OCI-LY1 (cell line): ENCODE measurements around the gene KEL.

ENCODE experiments used
- H2AFZ ChIP-seq: fragments of 200-600 bp; sonication (generic), shearing (Covaris generic); 2 replicates; pipeline ENCODE4 v1.6.0; 2014; ENCODE audit warnings: antibody characterized with exemption, mild to moderate bottlenecking, low read length
- H3F3A ChIP-seq: fragments of 200-600 bp; sonication (generic), shearing (Covaris generic); 2 replicates; pipeline ENCODE4 v1.6.0; 2014; ENCODE audit warnings: mild to moderate bottlenecking, antibody characterized with exemption, low read length, moderate library complexity; ENCODE audit not compliant: insufficient read depth
- H3K27ac ChIP-seq: fragments of 200-600 bp; sonication (generic); 2 replicates; pipeline ENCODE4 v1.5.1; 2014; ENCODE audit warnings: low read length, mixed run types, mild to moderate bottlenecking, low read depth; ENCODE audit not compliant: poor library complexity, severe bottlenecking
- H3K27me3 ChIP-seq: fragments of 200-600 bp; sonication (generic); 2 replicates; pipeline ENCODE4 v1.6.0; 2014; ENCODE audit warnings: antibody characterized with exemption, mild to moderate bottlenecking, low read length, moderate library complexity; ENCODE audit not compliant: insufficient read depth
- H3K36me3 ChIP-seq: fragments of 200-600 bp; sonication (generic); 2 replicates; pipeline ENCODE4 v1.6.1; 2014; ENCODE audit warnings: mild to moderate bottlenecking, antibody characterized with exemption, low read length, moderate library complexity, mixed read lengths; ENCODE audit not compliant: insufficient read depth
- H3K4me1 ChIP-seq: fragments of 200-600 bp; sonication (generic); 2 replicates; pipeline ENCODE4 v1.5.1; 2014; ENCODE audit warnings: mild to moderate bottlenecking, low read length, moderate library complexity; ENCODE audit not compliant: insufficient read depth, severe bottlenecking
- H3K4me2 ChIP-seq: fragments of 200-600 bp; sonication (generic), shearing (Covaris generic); 2 replicates; pipeline ENCODE4 v1.6.1; 2014; ENCODE audit warnings: low read length
- H3K4me3 ChIP-seq: fragments of 200-600 bp; sonication (generic); 2 replicates; pipeline ENCODE4 v1.5.1; 2014; ENCODE audit warnings: low read length, low read depth, mild to moderate bottlenecking, mixed read lengths; ENCODE audit not compliant: poor library complexity, severe bottlenecking
- H3K79me2 ChIP-seq: fragments of 200-600 bp; shearing (Covaris generic); 2 replicates; pipeline ENCODE4 v1.6.1; 2016; ENCODE audit warnings: mixed run types, low read length, mixed read lengths; ENCODE audit not compliant: insufficient read depth
- H3K9ac ChIP-seq: fragments of 200-600 bp; sonication (generic), shearing (Covaris generic); 2 replicates; pipeline ENCODE4 v1.6.1; 2014; ENCODE audit warnings: mild to moderate bottlenecking, low read length, mixed read lengths
- H3K9me2 ChIP-seq: fragments of 200-600 bp; sonication (generic), shearing (Covaris generic); 2 replicates; pipeline ENCODE4 v1.6.1; 2014; ENCODE audit warnings: low read depth, mild to moderate bottlenecking, low read length, mixed read lengths
- H3K9me3 ChIP-seq: fragments of 200-600 bp; shearing (Covaris generic); 2 replicates; pipeline ENCODE4 v1.6.1; 2014; ENCODE audit warnings: low read length, mixed read lengths
- H4K20me1 ChIP-seq: fragments of 200-600 bp; sonication (generic), shearing (Covaris generic); 2 replicates; pipeline ENCODE4 v1.6.0; 2016; ENCODE audit warnings: mild to moderate bottlenecking, low read length; ENCODE audit not compliant: insufficient read depth
- EZH2 ChIP-seq: fragments of 200-600 bp; sonication (generic), shearing (Covaris generic); IDR thresholded peaks from 2 replicates; pipeline ENCODE4 v1.8.0; 2017; ENCODE audit warnings: borderline replicate concordance, mixed run types, mild to moderate bottlenecking, antibody characterized with exemption, low read length, moderate library complexity, mixed read lengths
- TF ChIP-seq, protein P1 (sequence below): fragments of 200-600 bp; sonication (generic), shearing (Covaris generic); IDR thresholded peaks from 2 replicates; pipeline ENCODE4 v1.5.1; 2017; ENCODE audit warnings: mild to moderate bottlenecking, antibody characterized with exemption, low read length, moderate library complexity, mixed read lengths

Gene KEL

GRCh38 chr7:142916508-142916907, 45.7 kb downstream of the KEL start:
- TF ChIP-seq, protein P1, sequence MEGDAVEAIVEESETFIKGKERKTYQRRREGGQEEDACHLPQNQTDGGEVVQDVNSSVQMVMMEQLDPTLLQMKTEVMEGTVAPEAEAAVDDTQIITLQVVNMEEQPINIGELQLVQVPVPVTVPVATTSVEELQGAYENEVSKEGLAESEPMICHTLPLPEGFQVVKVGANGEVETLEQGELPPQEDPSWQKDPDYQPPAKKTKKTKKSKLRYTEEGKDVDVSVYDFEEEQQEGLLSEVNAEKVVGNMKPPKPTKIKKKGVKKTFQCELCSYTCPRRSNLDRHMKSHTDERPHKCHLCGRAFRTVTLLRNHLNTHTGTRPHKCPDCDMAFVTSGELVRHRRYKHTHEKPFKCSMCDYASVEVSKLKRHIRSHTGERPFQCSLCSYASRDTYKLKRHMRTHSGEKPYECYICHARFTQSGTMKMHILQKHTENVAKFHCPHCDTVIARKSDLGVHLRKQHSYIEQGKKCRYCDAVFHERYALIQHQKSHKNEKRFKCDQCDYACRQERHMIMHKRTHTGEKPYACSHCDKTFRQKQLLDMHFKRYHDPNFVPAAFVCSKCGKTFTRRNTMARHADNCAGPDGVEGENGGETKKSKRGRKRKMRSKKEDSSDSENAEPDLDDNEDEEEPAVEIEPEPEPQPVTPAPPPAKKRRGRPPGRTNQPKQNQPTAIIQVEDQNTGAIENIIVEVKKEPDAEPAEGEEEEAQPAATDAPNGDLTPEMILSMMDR: no peak
- no peak for TF ChIP-seq EZH2
- H3K79me2 ChIP-seq: no peaks in the 10 kb centered on the region
- no peaks in the 10 kb centered on the region for H3K4me1 ChIP-seq
- H3K9me2 ChIP-seq: no peaks in the 10 kb centered on the region
- no peaks in the 10 kb centered on the region for H3K9me3 ChIP-seq
- no peak overlapping the region for H2AFZ ChIP-seq
- H3K36me3 ChIP-seq: no peaks in the 10 kb centered on the region
- H3K4me2 ChIP-seq: no peak overlapping the region
- no peaks in the 10 kb centered on the region for H4K20me1 ChIP-seq
- H3K9ac ChIP-seq: no peak overlapping the region
- H3K27me3 ChIP-seq: peaks cover 4% of the 10 kb centered on the region; the same call in 1 of the 2 replicates
- no peaks in the 10 kb centered on the region for H3F3A ChIP-seq
- no peak overlapping the region for H3K4me3 ChIP-seq
- no peak overlapping the region for H3K27ac ChIP-seq

- Histone ChIP-seq H3K79me2 (no peaks in the 10 kb centered on the region), H3K4me2 (no peak overlapping the region), H2AFZ (no peak overlapping the region), H3K27me3 (peaks cover 3% of the 10 kb centered on the region; the same call in 1 of the 2 replicates), H3K36me3 (no peaks in the 10 kb centered on the region), H3K4me3 (no peak overlapping the region), H3K27ac (no peak overlapping the region), H3K9me2 (no peaks in the 10 kb centered on the region), H4K20me1 (no peaks in the 10 kb centered on the region), H3K9ac (no peak overlapping the region), H3F3A (no peaks in the 10 kb centered on the region), H3K9me3 (no peaks in the 10 kb centered on the region), H3K4me1 (no peaks in the 10 kb centered on the region)
- no peak for TF ChIP-seq EZH2
- TF ChIP-seq, protein P1: no peak
Measured at GRCh38 chr7:142915315-142915714, 46.8 kb downstream of the KEL start.

DNA sequence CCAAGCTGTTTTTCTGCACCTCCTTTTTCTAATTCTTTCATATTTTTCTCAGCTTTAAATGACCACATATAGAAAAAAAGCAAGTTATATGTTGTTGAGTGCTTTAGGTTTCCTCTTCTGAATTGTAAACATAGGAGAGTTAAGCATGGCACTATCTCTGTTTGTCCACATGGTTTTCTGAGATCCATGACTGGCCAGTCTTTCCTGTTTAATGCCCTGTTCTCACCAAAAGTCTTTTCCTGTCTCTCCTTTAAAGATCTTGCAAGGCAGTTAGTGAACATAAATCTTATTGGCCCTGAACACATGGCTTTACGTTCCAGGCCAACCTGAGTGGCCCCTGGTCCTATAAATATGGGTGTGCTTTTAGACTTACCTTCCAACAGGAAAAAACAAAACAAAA, 48.0 kb downstream of the KEL start:
- no peak overlapping the region for H3K27ac ChIP-seq
- no peaks in the 10 kb centered on the region for H3K9me2 ChIP-seq
- H3K4me1 ChIP-seq: no peaks in the 10 kb centered on the region
- no peaks in the 10 kb centered on the region for H3K79me2 ChIP-seq
- no peaks in the 10 kb centered on the region for H3K9me3 ChIP-seq
- no peaks in the 10 kb centered on the region for H3K36me3 ChIP-seq
- H4K20me1 ChIP-seq: no peaks in the 10 kb centered on the region
- no peak overlapping the region for H3K4me3 ChIP-seq
- H3K4me2 ChIP-seq: no peak overlapping the region
- H3K27me3 ChIP-seq: peaks cover 3% of the 10 kb centered on the region; the same call in 1 of the 2 replicates
- no peak for TF ChIP-seq EZH2
- TF ChIP-seq, protein P1: no peak
- H2AFZ ChIP-seq: no peak overlapping the region
- H3F3A ChIP-seq: no peaks in the 10 kb centered on the region
- no peak overlapping the region for H3K9ac ChIP-seq
